CD4-positive, alpha-beta T cell treated with Interleukin-6 for 4 hours (primary cell): ENCODE results near the gene SLC22A5.
"Not testable (repeated sequence)": the region's sequence is repeated elsewhere in the genome, so short reads cannot be mapped to it uniquely, and the experiment has no call there.

Source experiments
- DNase-seq: peaks from one replicate; pipeline ENCODE4 v3.0.0-alpha.2; 2020; ENCODE audit warnings: mixed read lengths

The SLC22A5 gene

DNA sequence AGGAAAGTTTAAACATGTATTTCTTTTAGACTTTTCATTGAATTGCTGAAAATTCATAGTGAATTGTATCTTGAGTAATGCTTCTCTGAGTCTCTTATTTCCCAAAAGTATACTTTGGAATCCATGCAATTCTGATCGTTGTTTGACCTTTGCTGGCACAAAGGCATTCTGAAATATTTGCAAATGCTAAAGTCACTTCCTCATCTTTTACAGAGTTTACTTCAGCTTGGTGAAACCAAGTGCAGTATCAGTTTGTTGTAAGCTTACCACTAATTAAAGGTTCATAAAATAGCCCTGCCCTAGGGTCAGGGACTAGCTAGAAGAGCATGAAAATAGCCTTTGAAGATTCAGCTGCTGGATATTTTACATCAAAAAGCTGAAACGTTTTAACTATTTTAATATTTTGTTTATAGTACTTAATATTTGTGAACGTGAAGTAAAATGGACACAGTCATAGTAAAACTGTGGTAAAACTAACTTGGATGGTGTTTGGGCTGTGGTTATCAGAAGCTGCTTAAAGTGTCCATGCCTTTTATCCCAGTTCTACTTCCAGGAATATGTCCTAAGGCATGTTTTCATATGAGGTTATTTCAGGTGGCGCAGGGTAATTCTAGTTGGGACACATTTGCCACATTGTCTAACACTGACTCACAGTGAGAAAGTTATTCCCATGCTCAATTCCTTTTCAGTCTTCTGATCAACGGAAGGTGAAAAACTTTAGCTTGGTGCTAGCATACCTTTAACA, 45.3 kb downstream of the SLC22A5 start:
- DNase-seq, result no peak

DNA sequence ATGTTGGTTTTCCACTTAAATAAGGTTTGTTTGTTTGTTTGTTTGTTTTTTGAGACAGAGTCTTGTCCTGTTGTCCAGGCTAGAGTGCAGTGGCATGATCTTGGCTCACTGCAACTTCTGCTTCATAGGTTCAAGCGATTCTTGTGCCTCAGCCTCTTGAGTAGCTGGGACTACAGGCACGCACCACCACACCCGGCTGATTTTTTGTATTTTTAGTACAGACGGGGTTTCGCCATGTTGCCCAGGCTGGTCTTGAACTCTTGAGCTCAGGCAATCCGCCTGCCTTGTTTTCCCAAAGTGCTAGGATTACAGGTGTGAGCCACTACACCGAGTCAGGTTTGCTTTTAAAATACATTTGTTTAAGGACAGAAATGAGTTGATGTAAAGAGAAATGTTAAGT, 46.0 kb downstream of the SLC22A5 start:
- DNase-seq, result not testable (repeated sequence)

DNA sequence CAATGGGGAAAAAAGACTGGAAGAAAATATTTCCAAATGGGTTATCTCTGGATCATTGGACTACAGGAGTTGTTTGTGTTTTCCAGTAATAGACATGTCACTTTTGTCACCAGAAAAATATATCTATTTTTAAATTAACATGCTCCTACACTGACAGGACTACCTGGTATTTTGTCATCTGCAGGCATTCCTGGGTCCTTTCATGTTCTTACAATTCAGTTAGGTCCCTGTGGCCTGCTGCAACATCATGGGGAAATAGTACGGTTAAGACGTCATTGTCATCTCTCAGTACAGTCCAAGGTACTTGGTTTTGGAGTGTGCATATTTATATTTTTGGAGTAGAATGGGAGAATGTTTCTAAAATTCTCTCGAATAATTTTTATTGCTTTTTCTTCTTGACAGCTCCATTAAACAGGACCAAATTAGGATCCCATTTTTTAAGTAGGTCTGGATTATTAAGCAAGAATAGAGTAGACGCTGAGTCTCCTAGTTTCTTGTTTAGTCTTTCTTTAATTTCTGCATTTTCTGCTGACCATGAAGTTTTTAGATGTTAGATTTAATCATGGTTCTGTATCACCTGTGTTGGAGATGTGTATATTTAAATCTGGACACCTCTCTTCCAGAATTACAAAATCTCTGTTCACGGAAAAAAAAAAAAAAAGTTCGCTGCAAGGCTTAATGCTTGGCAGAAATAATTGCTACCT, 46.9 kb downstream of the SLC22A5 start:
- no peak for DNase-seq

- DNase-seq, result no peak
These were observed 47.5 kb downstream of the SLC22A5 start for GRCh38 chr5:132417010-132417439.

- no peak for DNase-seq
These were observed 48.0 kb downstream of the SLC22A5 start for GRCh38 chr5:132417461-132417860.

GRCh38 chr5:132417889-132418485, 48.5 kb downstream of the SLC22A5 start:
- no peak for DNase-seq

DNA sequence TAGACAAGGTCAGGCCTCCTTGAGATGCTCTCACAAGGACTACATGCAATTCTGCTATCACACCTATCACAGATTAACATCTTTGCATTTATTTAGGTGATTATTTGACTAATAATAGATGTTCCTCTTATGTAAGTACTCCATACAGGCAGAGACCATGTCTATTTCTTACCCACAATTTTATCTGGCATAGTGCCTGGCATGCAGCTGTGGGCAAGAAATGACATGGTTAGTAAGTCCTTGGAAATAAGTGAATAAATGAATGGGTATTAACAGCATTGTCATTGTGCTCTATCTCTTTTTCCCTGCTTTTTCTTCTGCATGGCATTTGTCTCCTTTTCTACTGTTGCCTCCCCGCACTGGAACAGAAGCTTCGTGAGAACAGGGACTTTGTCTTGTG, 49.4 kb downstream of the SLC22A5 start:
- no peak for DNase-seq

GRCh38 chr5:132419502-132420468, 50.3 kb downstream of the SLC22A5 start:
- peak; percentile 66 for DNase-seq

- peak; percentile 22 for DNase-seq
These were observed 51.3 kb downstream of the SLC22A5 start for GRCh38 chr5:132420706-132421272.

- no peak for DNase-seq
These were observed 52.0 kb downstream of the SLC22A5 start for GRCh38 chr5:132421462-132421861.

GRCh38 chr5:132422720-132423437, 53.4 kb downstream of the SLC22A5 start:
- DNase-seq, result peak; percentile 33

- DNase-seq, result no peak
These were observed 54.0 kb downstream of the SLC22A5 start for GRCh38 chr5:132423438-132423898.

GRCh38 chr5:132424167-132424880, 54.8 kb downstream of the SLC22A5 start:
- no peak for DNase-seq

- DNase-seq, result peak; percentile 80
These were observed 55.8 kb downstream of the SLC22A5 start for GRCh38 chr5:132425009-132425937.

GRCh38 chr5:132425975-132426524, 56.5 kb downstream of the SLC22A5 start:
- DNase-seq, result no peak

- DNase-seq, result peak; percentile 76
These were observed 57.1 kb downstream of the SLC22A5 start for GRCh38 chr5:132426525-132427138.

GRCh38 chr5:132427281-132428146, 58.0 kb downstream of the SLC22A5 start:
- DNase-seq, result peak; percentile 69

- no peak for DNase-seq
These were observed 58.6 kb downstream of the SLC22A5 start for GRCh38 chr5:132428147-132428482.
